B cell (primary cell): ENCODE data around the gene ZBTB5. TPM values are rescaled to one million over a fixed set of nuclear protein-coding genes. Genes with fewer than 3 reads are reported as not detected.

ENCODE experiments used
- ATAC-seq: fragments of 200-7000 bp; cut with Tn5 transposase; one replicate; pipeline ENCODE4 v1.10.0; 2021; ENCODE audit warnings: low read depth, mild to moderate bottlenecking, moderate number of reproducible peaks, moderate library complexity
- CTCF ChIA-PET: fragments of 350-600 bp; sonication (Branson Sonifier 250); formaldehyde crosslinking; loops from one replicate; lab custom pipeline; 2021; ENCODE audit warnings: antibody characterized with exemption, inconsistent platforms; lab: Charles Lee
- POLR2A ChIA-PET: fragments of 350-600 bp; sonication (Branson Sonifier 250); formaldehyde crosslinking; loops from one replicate; lab custom pipeline; 2021; ENCODE audit warnings: antibody characterized with exemption; lab: Charles Lee
- DNase-seq: peaks from one replicate; pipeline ENCODE4 v3.0.0; 2013
- H2AFZ ChIP-seq: 2 replicates; pipeline ENCODE4 v1.6.1; 2012; ENCODE audit warnings: mild to moderate bottlenecking, low read depth, low read length; ENCODE audit not compliant: insufficient read depth, poor library complexity, severe bottlenecking
- H3K27ac ChIP-seq, 2 donors: 1 replicate in 1 of 2; 2 replicates in 1 of 2; pipeline ENCODE4 v1.5.1; 2012 to 2013; ENCODE audit warnings: low read length in 2 of 2, mild to moderate bottlenecking in 2 of 2, moderate library complexity in 1 of 2
- H3K27me3 ChIP-seq, 4 experiments: fragments of 200-600 bp in 1 of 4; sonication (generic) in 1 of 4; replicated peaks in 1 of 4; 1 replicate in 2 of 4; 2 replicates in 2 of 4; pipeline versions ENCODE4 v1.6.1 to v1.7.0; 2013 to 2016; ENCODE audit warnings: low read length in 3 of 4, mild to moderate bottlenecking in 2 of 4, mixed read lengths in 1 of 4, moderate library complexity in 1 of 4; ENCODE audit not compliant: insufficient read depth in 4 of 4, control insufficient read depth in 3 of 4; ENCODE audit errors: control extremely low read depth in 1 of 4
- H3K36me3 ChIP-seq, 2 experiments: replicated peaks in 1 of 2; 1 replicate in 1 of 2; 2 replicates in 1 of 2; pipeline versions ENCODE4 v1.6.1 to v1.7.1; 2013; ENCODE audit warnings: low read length in 1 of 2; ENCODE audit not compliant: insufficient read depth in 2 of 2, control insufficient read depth in 1 of 2; ENCODE audit errors: control extremely low read depth in 1 of 2, extremely low read depth in 1 of 2
- H3K4me1 ChIP-seq, 2 donors: fragments of 200-600 bp in 1 of 2; sonication (generic) in 1 of 2; 1 replicate in 1 of 2; 2 replicates in 1 of 2; pipeline versions ENCODE4 v1.5.1 to v1.6.1; 2013 to 2017; ENCODE audit warnings: low read length in 2 of 2; ENCODE audit not compliant: control insufficient read depth in 2 of 2, insufficient read depth in 2 of 2
- H3K4me2 ChIP-seq: replicated peaks from 2 replicates; pipeline ENCODE3; 2012; ENCODE audit warnings: mild to moderate bottlenecking, low read depth, low read length; ENCODE audit not compliant: poor library complexity, severe bottlenecking
- H3K4me3 ChIP-seq, 5 experiments: fragments of 200-600 bp in 1 of 5; sonication (generic) in 1 of 5; 1 replicate in 3 of 5; 2 replicates in 2 of 5; pipeline versions ENCODE4 v1.5.1 to v1.7.0; 2011 to 2016; ENCODE audit warnings: low read length in 4 of 5, mild to moderate bottlenecking in 4 of 5, low read depth in 2 of 5, control low read depth in 1 of 5, moderate library complexity in 1 of 5; ENCODE audit not compliant: insufficient read depth in 1 of 5; ENCODE audit errors: control extremely low read depth in 1 of 5, extremely low read depth in 1 of 5
- H3K79me2 ChIP-seq: fragments of 200-600 bp; sonication (generic); one replicate; pipeline ENCODE4 v1.6.0; 2016; ENCODE audit warnings: low read length; ENCODE audit not compliant: control insufficient read depth, insufficient read depth
- H3K9ac ChIP-seq: fragments of 200-600 bp; sonication (generic); 2 replicates; pipeline ENCODE4 v1.6.1; 2017; ENCODE audit warnings: mild to moderate bottlenecking, low read length, moderate library complexity
- H3K9me3 ChIP-seq, 3 donors: one replicate each; pipeline versions ENCODE4 v1.6.1 to v1.7.1; 2013; ENCODE audit warnings: low read length in 2 of 3; ENCODE audit not compliant: control insufficient read depth in 2 of 3, insufficient read depth in 1 of 3; ENCODE audit errors: control extremely low read depth in 1 of 3
- H4K20me1 ChIP-seq: 2 replicates; pipeline ENCODE4 v1.6.0; 2012; ENCODE audit warnings: mild to moderate bottlenecking, low read length; ENCODE audit not compliant: insufficient read depth, control insufficient read depth, poor library complexity, severe bottlenecking
- H3K27ac Mint-ChIP-seq: one replicate; pipeline ENCODE4 v1.8.0; 2021; ENCODE audit warnings: mixed read lengths
- H3K27me3 Mint-ChIP-seq: one replicate; pipeline ENCODE4 v1.8.0; 2021; ENCODE audit warnings: mixed read lengths
- H3K4me1 Mint-ChIP-seq: one replicate; pipeline ENCODE4 v1.8.0; 2021; ENCODE audit warnings: mixed read lengths
- H3K4me3 Mint-ChIP-seq: one replicate; pipeline ENCODE4 v1.8.0; 2021; ENCODE audit warnings: mixed read lengths
- H3K9me3 Mint-ChIP-seq: one replicate; pipeline ENCODE4 v1.8.0; 2022; ENCODE audit warnings: mixed read lengths; ENCODE audit not compliant: insufficient read depth
- CTCF ChIP-seq: fragments of 200-600 bp; IDR thresholded peaks from one replicate; pipeline ENCODE4 v1.8.0; 2022; ENCODE audit warnings: antibody characterized with exemption, mild to moderate bottlenecking
- EZH2 ChIP-seq: IDR thresholded peaks from 2 replicates; pipeline ENCODE4 v1.6.1; 2012; ENCODE audit warnings: borderline replicate concordance, low read depth, mild to moderate bottlenecking, moderate library complexity, low read length; ENCODE audit not compliant: insufficient read depth, poor library complexity, severe bottlenecking
- WGBS: methylation state at CpG from one replicate; pipeline ENCODE4 v1.1.5; 2013; ENCODE audit warnings: missing lambda C conversion rate; ENCODE audit not compliant: insufficient coverage; 5-methylcytosine and 5-hydroxymethylcytosine counted together
- intact Hi-C: fragments of 100-400 bp; cut with micrococcal nuclease; formaldehyde crosslinking; loops from one replicate; pipeline ENCODE4 v1.10.0; 2022
- polyA plus RNA-seq: library from polyadenylated mRNA; depleted of rRNA; stranded (reverse); fragments of >200 nt; gene quantifications from 2 replicates; pipeline ENCODE4 v1.2.3, GENCODE V29; 2012
- total RNA-seq, 2 donors: library from RNA; stranded (reverse); fragments of 120-200 nt in 1 of 2; gene quantifications; 1 replicate in 1 of 2; 2 replicates in 1 of 2; pipeline versions ENCODE4 v1.2.3 to v1.2.4, GENCODE V29; 2013 to 2022

Gene ZBTB5
- total and polyA plus RNA-seq, 2 donors (not counting 1 experiment from before 2014, with no cell fraction given), result 12.8 to 27.6 TPM

- Mint-ChIP-seq H3K4me3 (no peak overlapping the region), H3K27me3 (no peaks in the 10 kb centered on the region), H3K27ac (no peak overlapping the region), H3K9me3 (no peaks in the 10 kb centered on the region), H3K4me1 (peaks cover 8% of the 10 kb centered on the region)
- no peak overlapping the region for H3K9ac ChIP-seq
- no peak for ATAC-seq
- H3K4me3 ChIP-seq, result no peak overlapping the region
- H3K4me2 ChIP-seq, result no peak overlapping the region
- H3K27me3 ChIP-seq, result no peaks in the 10 kb centered on the region
- H4K20me1 ChIP-seq, result no peaks in the 10 kb centered on the region
- no peak for DNase-seq
- intact Hi-C loops, result no loop called here
- H3K79me2 ChIP-seq, result peaks cover 9% of the 10 kb centered on the region
- H3K9me3 ChIP-seq, result no peaks in the 10 kb centered on the region
- WGBS, result no CpG with 5 or more reads among the region's 1 CpG
- H3K36me3 ChIP-seq, result peaks cover 19 to 66% of the 10 kb centered on the region in 2 experiments
- H3K27ac ChIP-seq, result no peak overlapping the region
- H3K4me1 ChIP-seq, result peaks cover 7 to 9% of the 10 kb centered on the region in 2 donors
- no peak overlapping the region for H2AFZ ChIP-seq
- TF ChIP-seq EZH2, result no peak
- TF ChIP-seq CTCF, result no peak
- ChIA-PET POLR2A (no interaction called here), CTCF (no interaction called here)
Observed at GRCh38 chr9:37491939-37492338, 26.7 kb upstream of the ZBTB5 start.
